ENCODE data around the gene QDPR. TPM values are rescaled to one million over a fixed set of nuclear protein-coding genes. Genes with fewer than 3 reads are reported as not detected.

The QDPR gene
- total and polyA plus RNA-seq, 10 of the 15 experiments (the other 5 are each of a cell fraction or from before 2014, with no cell fraction given): 3.0 to 27.7 (median 11.8) TPM

GRCh38 chr4:17552427-17552826, 40.5 kb upstream of the QDPR start:
- H3K36me3 ChIP-seq (ENCODE audit: control insufficient read depth in 2 of 2, insufficient read depth in 2 of 2, low read length in 1 of 2): no peaks in the 10 kb centered on the region
- WGBS (ENCODE audit: insufficient coverage, insufficient replicate concordance, low lambda C conversion rate, missing lambda C conversion rate): 0% methylated on average over 5 of the region's 5 CpGs
- H3K27ac ChIP-seq (ENCODE audit: control insufficient read depth, insufficient read depth): no peak overlapping the region
- CTCF ChIA-PET: interaction anchor here (0.9 to 1.4 kb wide), 4 partner anchors 80 to 265 kb away, joined by 3 to 5 read pairs (median 4); no protein-coding TSS in a partner anchor
- intact Hi-C loops (cut with micrococcal nuclease; ENCODE audit: unreplicated experiment) (no loop called here), in situ Hi-C loops (cut with MboI) (loop anchor here (10.0 kb wide), 1 partner anchor 812 kb away; no protein-coding TSS in a partner anchor)
- H2AFZ ChIP-seq (ENCODE audit: control insufficient read depth, low read depth, low read length): no peak overlapping the region; the same call in 1 of the 2 replicates
- SMC1A ChIA-PET (ENCODE audit: uncharacterized antibody, unreplicated experiment): interaction anchor here (1.0 to 2.6 kb wide), 3 partner anchors 10 to 143 kb away, joined by 3 to 10 read pairs (median 3); no protein-coding TSS in a partner anchor
- H3K27me3 ChIP-seq (replicated peaks in 1 of 2; ENCODE audit: control insufficient read depth in 2 of 2, insufficient read depth in 2 of 2, low read length in 1 of 2): no peaks in the 10 kb centered on the region
- H3K4me1 ChIP-seq (ENCODE audit: control insufficient read depth, insufficient read depth, low read length): no peaks in the 10 kb centered on the region
- no peak overlapping the region for H3K4me2 ChIP-seq (ENCODE audit: control insufficient read depth, insufficient read depth)
- H3K4me3 ChIP-seq: no peak overlapping the region
- POLR2A ChIA-PET: no interaction called here
- H3K9ac ChIP-seq (ENCODE audit: control insufficient read depth, insufficient read depth, low read length): no peak overlapping the region
- no peak for FAIRE-seq
- TF ChIP-seq FOS (IDR thresholded peaks at IDR 0.05; ENCODE audit: borderline replicate concordance, extremely low read depth, insufficient read length): no peak
- no peak for TF ChIP-seq LARP7 (IDR thresholded peaks at IDR 0.05)
- TF ChIP-seq PKNOX1 (IDR thresholded peaks at IDR 0.05): peak; percentile 75
- H3K9me3 ChIP-seq (replicated peaks; ENCODE audit: control insufficient read depth, insufficient read depth, low read length): no peaks in the 10 kb centered on the region
- H3K79me2 ChIP-seq (ENCODE audit: control insufficient read depth, insufficient read depth, low read length): no peaks in the 10 kb centered on the region
- no peaks in the 10 kb centered on the region for H4K20me1 ChIP-seq (ENCODE audit: control insufficient read depth, insufficient read depth)
- RAD21 ChIA-PET (ENCODE audit: unreplicated experiment): no interaction called here
- BruUV-seq (replicated peaks): no TSS peak
- no peak for ATAC-seq
- no peak for DNase-seq (ENCODE audit: low read depth, low spot score)

- Histone ChIP-seq H3K79me2 (ENCODE audit: control insufficient read depth, insufficient read depth, low read length) (no peaks in the 10 kb centered on the region), H3K9me3 (replicated peaks; ENCODE audit: control insufficient read depth, insufficient read depth, low read length) (no peaks in the 10 kb centered on the region), H3K36me3 (ENCODE audit: control insufficient read depth in 2 of 2, insufficient read depth in 2 of 2, low read length in 1 of 2) (no peaks in the 10 kb centered on the region), H3K4me2 (ENCODE audit: control insufficient read depth, insufficient read depth) (no peak overlapping the region), H3K4me1 (ENCODE audit: control insufficient read depth, insufficient read depth, low read length) (no peaks in the 10 kb centered on the region), H3K27ac (ENCODE audit: control insufficient read depth, insufficient read depth) (no peak overlapping the region), H3K9ac (ENCODE audit: control insufficient read depth, insufficient read depth, low read length) (no peak overlapping the region), H3K27me3 (replicated peaks in 1 of 2; ENCODE audit: control insufficient read depth in 2 of 2, insufficient read depth in 2 of 2, low read length in 1 of 2) (no peaks in the 10 kb centered on the region), H3K4me3 (no peak overlapping the region), H2AFZ (ENCODE audit: control insufficient read depth, low read depth, low read length) (no peak overlapping the region), H4K20me1 (ENCODE audit: control insufficient read depth, insufficient read depth) (no peaks in the 10 kb centered on the region)
- ChIA-PET SMC1A (ENCODE audit: uncharacterized antibody, unreplicated experiment) (interaction anchor here (0.9 to 7.0 kb wide), 4 partner anchors 23 to 257 kb away, joined by 3 to 68 read pairs (median 23); partner anchors contain the start of genes DCAF16 and NCAPG), POLR2A (no interaction called here), RAD21 (ENCODE audit: unreplicated experiment) (interaction anchor here (5.0 kb wide), 1 partner anchor 257 kb away, joined by 63 read pairs; the partner anchor contains the start of genes DCAF16 and NCAPG), CTCF (interaction anchor here (1.2 to 5.1 kb wide), 4 partner anchors 25 to 266 kb away, joined by 3 to 93 read pairs (median 37); partner anchors contain the start of genes DCAF16 and NCAPG)
- intact Hi-C loops (cut with micrococcal nuclease; ENCODE audit: unreplicated experiment) (no loop called here), in situ Hi-C loops (cut with MboI) (loop anchor here (10.0 kb wide), 1 partner anchor 814 kb away; no protein-coding TSS in a partner anchor)
- DNase-seq (ENCODE audit: low read depth, low spot score) (no peak), FAIRE-seq (no peak), ATAC-seq (no peak)
- 87% methylated on average over 3 of the region's 3 CpGs for WGBS (ENCODE audit: insufficient coverage, insufficient replicate concordance, low lambda C conversion rate, missing lambda C conversion rate)
- BruUV-seq (replicated peaks): no TSS peak
- TF ChIP-seq CBFB (IDR thresholded peaks at IDR 0.05; ENCODE audit: low read depth) (no peak), TAF1 (IDR thresholded peaks at IDR 0.05; ENCODE audit: borderline replicate concordance, low read depth, low read length) (no peak), ASH2L (IDR thresholded peaks at IDR 0.05; ENCODE audit: borderline replicate concordance, low read depth) (no peak), NBN (IDR thresholded peaks at IDR 0.05) (no peak), SUZ12 (IDR thresholded peaks at IDR 0.05; ENCODE audit: unreplicated experiment) (no peak), SIN3A (IDR thresholded peaks at IDR 0.05; ENCODE audit: low read depth, low read length) (no peak), GABPA (IDR thresholded peaks at IDR 0.05; ENCODE audit: low read depth) (no peak), CBX3 (IDR thresholded peaks at IDR 0.05; ENCODE audit: borderline replicate concordance, low read depth) (no peak), NFXL1 (IDR thresholded peaks at IDR 0.05; ENCODE audit: borderline replicate concordance) (no peak), CTCF (IDR thresholded peaks at IDR 0.05 in 2 of 3, conservative IDR thresholded peaks at IDR 0.05 in 1 of 3; ENCODE audit: control insufficient read depth in 2 of 3, extremely low read depth in 1 of 3, insufficient read depth in 1 of 3, low read depth in 3 of 3, low read length in 3 of 3) (no peak), NR2C1 (IDR thresholded peaks at IDR 0.05) (no peak), JUNB (IDR thresholded peaks at IDR 0.05) (no peak)
These were observed 38.7 kb upstream of the QDPR start for GRCh38 chr4:17550549-17550948.
